ENCODE data around the gene CT47C1.

Gene CT47C1

DNA sequence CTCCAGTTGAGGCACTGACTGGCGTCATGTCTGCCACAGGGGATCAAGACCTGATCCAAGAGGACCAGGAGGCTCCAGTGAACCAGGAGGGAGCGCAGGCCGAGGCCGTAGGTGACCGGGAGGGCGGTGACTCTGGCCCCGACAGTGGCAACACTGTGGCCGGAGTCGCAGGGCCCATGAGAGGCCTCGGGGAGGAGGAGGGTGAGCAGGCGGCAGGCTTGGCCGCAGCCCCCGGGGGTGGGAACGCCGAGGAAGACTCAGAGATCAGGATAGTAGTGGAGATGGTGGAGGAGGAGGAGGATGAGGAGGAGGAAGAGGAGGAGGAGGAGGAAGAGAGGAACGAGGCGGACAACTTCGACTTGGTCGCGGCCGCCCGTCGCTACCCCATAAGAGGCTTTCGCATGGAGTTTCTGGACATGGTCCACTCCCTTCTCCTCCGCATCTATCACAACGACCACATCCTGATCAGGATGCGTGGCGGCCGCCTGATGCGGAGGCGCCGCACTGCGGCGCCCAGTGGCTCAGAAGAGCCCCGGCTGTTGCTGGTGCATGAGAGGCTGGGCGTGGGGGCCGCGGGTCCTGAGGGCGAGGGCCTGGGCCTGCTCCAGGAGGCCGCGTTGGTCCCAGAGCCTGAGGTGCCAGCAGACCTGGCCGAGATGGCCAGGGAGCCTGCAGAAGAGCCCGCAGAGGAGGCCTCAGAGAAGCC, 560 bp downstream of the CT47C1 start:
- in situ Hi-C loops (cut with MboI; ENCODE audit: low sequenced_read_pairs): no loop called here

DNA sequence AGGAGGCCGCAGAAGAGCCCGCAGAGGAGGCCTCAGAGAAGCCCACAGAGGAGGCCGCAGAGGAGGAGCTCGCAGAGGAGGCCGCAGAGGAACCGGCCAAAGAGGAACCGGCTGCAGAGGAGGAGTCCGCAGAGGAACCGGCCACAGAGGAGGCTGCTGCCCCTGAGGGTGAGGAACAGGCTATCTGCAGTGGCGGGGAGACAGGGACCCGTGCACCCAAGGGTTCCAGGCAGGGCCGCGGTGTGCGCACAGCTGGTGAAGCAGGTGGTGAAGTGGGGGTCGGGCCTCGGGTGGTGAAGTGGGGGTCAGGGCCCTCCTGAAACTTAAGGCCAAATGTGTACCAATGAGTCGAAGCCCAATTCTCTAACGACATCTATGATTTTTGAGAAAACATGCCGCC, 1.1 kb downstream of the CT47C1 start:
- in situ Hi-C loops (cut with MboI; ENCODE audit: low sequenced_read_pairs): no loop called here

DNA sequence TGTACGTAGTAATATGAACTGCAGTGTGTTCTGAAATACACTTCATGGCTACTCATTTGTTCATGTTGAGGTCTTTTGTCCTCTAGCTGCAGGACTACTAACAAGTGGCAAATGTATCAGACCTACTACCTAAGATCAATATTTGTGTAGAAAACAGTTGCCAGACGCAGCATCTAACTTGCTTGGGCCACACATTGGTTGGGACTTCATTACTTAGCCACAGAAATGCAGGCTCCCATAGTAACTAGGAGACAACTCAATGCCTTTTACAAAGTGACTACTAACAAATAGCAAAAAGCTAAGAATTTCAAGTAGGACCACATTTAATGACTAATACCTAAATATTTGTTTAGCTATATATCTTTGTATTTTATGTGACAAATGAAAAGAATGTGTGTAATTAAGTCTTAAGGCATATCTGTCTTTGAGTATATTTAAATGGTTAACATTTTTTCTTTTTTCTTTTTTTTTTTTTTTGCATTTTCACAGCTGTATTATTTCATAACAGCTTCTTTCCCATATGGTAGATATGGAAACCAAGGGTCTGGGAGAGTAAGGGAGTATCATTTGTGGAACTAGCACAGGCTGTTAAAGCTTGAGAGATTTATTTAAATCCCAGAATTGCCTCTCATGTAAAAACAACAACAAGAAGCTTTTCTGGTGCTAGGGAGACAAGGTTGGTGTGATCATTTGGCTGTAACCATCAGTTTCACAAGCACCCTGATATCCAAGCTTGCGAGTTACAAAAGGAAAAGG, 2.7 kb downstream of the CT47C1 start:
- in situ Hi-C loops (cut with MboI; ENCODE audit: low sequenced_read_pairs): no loop called here

DNA sequence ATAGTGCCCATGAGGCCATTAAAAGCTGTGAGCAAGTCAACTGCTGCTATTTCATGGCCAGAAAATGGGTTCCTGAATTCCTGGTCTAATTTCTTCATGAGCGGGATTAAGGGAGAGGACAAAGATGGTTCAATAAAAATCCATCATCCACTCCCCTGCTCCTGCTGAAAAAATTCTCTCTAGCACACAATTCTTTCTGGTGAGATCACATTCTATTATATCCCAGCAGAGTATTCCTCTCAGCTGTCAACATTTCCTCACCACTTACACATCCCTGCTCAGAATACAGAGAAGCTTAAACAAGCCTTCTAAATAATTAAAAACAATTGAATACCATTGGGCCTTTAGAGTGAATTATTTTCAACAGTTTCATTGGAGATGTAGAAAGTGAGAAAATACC, 9.5 kb downstream of the CT47C1 start:
- in situ Hi-C loops (cut with MboI; ENCODE audit: low sequenced_read_pairs): no loop called here

DNA sequence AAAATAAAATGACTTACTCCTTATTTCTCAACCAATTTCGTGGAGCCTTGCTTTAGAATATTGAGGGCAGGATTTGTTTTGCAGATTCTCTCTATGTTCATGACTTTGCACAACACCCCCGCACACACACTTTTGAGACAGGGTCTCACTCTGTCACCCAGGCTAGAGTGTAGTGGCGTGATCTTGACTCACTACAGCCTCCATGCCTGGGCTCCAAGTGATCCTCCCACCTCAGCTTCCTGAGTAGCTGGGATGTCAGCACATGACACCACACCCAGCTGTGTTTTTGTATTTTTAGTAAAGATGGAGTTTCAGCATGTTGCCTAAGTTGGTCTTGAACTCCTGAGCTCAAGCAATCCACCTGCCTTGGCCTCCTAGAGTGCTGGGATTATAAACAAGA, 12.0 kb downstream of the CT47C1 start:
- in situ Hi-C loops (cut with MboI; ENCODE audit: low sequenced_read_pairs): no loop called here

DNA sequence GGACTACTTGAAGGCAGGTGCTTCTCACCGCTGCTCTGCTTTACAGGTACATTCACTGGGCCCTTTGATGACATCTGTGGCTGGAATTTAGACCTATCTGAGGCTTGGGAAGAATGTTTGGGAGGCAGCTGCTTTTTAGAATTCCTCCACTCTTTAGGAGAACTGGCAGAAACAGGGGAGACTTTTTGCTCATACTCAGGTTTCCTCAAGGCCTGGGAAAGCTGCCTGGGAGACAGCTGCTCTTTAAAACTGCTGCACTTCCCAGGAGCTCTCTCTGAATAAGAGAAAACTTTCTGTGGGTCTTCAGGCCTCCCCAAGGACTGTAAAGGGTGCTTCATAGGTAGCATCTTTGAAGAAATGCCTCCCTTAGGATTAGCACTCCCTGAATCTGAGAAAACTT, 14.3 kb downstream of the CT47C1 start:
- in situ Hi-C loops (cut with MboI; ENCODE audit: low sequenced_read_pairs): no loop called here

DNA sequence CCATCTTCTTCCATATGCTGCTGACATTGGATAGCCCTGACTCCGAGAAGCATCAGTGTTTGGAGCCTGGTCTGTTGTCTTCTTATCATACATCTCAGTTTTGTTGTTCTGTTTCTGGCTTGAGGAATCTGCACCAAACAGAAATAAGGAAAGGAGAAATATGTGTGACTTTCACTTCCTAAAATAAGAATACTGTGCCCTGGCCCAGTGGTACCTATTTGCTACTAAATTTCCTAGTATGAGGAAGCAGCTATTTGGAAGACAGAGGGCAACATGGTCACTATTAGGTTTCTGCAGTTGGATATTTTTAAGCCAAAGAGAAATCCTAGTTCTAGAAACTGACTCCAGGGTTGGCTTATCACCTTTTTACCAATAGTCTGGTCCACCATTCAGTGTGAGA, 16.8 kb downstream of the CT47C1 start:
- in situ Hi-C loops (cut with MboI; ENCODE audit: low sequenced_read_pairs): no loop called here

DNA sequence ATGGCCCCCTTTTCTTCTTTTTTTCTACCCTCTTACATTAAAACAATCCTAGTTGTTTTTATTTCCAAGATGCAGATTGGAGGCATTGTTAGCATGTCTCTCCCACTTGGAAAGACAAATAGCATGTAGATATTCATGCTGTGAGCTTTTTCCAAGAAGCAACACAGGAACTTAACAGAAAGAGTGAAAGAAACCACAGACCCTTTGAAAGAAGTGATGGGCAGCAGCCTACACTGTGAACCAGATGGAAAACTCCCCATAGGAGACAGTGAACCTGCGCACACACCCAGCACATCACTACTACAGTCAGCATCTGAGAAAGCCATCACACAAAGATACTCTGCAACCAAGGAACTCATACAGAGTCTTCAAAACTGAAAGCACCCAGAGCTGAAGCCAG, 17.8 kb downstream of the CT47C1 start:
- in situ Hi-C loops (cut with MboI; ENCODE audit: low sequenced_read_pairs): no loop called here

DNA sequence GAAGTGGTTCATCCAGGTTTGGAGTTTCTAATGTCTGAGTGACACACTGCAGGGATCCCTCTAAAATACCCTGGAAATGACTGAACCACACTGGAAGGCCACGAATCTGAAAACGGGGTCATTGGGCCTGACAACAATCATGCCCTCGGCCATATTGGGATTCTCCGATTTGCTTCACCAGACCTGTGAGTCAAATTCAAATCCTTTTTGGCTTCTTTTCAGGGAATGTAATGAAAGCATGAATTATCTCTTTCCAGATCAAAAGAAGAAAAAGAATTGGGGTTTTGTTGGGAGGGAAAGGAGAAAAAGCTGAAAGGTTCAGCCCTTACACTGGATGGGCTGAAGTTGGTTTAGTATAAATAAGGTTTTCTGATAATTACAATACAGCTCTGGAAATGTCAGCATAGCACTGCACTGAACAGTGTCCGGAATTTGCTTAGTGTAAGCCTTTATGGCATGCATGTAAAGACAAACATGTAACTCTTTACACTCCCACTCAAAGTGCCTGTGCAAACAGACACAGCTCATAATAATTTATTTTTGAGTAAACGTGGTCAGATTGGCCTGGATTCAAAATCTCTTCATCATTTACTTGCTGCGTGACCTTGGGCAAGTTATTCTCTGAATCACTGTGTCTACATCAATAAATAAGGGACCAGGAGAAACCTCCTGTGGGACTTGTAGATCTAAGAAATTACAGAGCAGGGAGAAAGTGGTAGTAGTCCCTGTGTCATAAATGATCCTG, 21.4 kb downstream of the CT47C1 start:
- in situ Hi-C loops (cut with MboI; ENCODE audit: low sequenced_read_pairs): no loop called here

DNA sequence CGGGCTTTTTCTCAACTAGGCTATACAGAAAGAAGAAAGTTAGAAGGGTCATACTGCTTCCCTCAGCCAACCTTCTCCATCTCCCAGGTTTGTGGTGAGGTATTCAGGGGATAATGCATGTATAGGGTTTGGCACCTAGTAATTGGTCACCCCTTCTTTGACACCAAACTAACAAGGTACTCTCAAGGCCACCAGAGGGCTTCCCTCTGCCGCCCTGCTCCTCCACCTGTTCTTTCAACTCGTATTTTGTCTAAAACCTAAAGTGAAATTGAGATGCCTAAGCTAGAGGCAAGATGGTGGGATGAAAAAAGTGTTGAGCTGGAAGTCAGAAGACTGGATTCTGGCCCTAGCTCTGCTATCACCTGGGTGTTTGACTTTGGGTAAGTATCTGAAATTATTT, 22.0 kb downstream of the CT47C1 start:
- in situ Hi-C loops (cut with MboI; ENCODE audit: low sequenced_read_pairs): no loop called here

DNA sequence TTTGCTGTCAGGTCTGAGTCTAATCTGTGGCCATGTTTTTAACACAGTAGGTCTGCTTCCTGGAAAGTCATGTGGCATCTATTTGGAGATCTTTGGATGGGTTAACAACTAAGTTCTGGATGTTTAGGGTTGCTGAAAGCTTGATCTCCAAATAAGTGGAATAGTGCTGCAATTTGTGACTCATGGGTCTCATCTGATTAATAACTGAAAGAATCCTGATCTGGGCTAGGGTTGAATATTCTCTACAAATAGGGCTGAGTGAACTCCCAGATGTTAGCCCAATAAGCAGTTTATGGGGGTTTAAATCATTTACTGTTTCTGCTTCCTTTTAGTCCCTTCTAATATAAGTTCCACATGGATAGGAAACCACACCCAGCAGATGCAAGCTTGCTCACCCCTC, 23.1 kb downstream of the CT47C1 start:
- in situ Hi-C loops (cut with MboI; ENCODE audit: low sequenced_read_pairs): no loop called here

DNA sequence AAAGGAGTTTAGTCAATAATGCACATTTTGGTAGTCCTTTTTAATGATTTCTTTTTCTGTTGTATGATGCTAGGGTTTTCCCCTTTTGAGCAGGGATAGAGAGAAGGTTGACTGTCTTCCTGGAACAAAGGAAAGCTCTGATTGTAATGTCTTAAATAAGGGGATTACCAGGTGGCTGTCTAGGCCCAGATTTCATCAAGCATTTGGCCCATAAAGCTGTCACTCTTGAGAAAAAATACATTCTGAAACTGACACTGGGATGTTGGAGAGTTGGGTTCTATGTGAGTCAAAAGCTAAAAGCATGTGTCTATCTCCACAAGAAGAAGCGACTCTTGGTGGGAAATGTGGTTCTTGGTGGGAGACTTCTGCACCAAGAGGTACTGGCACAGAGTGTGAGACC, 28.4 kb downstream of the CT47C1 start:
- in situ Hi-C loops (cut with MboI; ENCODE audit: low sequenced_read_pairs): no loop called here

DNA sequence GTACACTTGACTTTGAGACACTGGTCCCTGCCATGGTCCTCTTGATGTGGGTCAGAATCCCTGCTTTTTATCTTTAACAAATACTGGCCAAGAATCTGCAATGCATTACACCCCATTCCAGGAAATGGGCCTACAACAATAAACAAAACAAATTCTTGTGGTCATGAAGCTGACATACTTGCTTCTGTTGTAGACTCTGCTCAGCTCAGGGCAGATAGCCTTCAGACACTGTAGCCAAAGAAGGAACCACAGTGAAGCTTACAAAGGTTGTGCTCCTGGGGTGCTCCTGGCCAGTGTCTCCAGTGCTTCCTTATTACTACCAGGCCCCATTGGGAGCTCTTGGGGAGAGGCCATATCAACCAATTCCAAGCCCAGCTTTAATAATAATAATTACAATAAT, 33.0 kb downstream of the CT47C1 start:
- in situ Hi-C loops (cut with MboI; ENCODE audit: low sequenced_read_pairs): no loop called here

DNA sequence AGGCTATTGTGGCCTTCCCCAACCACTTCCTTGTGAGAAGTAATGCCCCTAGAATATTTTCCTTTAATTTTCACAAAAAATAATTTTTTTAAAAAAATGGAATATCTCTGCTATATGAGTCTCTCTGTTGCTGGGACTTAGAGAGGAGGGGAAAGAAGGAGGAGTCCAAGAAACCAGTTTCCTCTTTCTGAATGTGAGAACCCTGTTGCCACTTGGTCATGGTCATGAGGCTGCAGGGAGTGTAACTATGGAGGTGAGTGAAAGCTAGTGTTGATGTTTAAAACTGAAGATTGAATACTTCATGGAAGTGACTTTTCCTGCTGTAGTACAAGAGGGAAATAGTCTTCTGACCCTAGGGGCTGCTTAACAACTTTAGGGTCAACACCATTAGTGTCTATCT, 34.4 kb downstream of the CT47C1 start:
- in situ Hi-C loops (cut with MboI; ENCODE audit: low sequenced_read_pairs): no loop called here

DNA sequence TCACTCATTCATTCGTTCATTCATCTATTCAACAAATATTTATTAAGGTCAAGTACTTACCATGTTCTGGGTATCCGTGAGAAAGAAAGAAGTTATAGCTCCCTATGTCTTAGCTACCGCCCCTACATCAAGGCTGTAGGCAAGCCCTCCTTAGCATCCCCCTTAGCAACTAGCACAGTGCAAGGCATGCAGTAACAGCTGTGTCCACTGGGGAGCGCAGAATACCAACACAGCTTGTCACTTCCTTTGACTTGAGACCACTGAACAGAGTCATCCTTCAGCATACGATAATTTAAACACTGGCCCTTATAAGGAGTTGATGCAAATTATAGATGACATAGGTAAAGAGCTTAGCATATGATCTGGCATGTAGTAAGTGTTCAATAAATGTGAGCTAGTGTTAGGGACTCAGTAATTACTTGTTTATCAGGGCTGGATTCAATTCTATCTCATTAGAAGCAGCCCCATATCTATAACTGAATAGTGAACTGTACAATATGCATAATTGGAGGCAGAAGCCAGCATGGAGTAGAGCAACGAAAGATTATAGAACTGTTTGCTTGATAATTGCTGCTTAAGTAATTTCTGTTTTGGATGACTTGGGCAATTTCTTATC, 46.1 kb downstream of the CT47C1 start:
- in situ Hi-C loops (cut with MboI; ENCODE audit: low sequenced_read_pairs): no loop called here

DNA sequence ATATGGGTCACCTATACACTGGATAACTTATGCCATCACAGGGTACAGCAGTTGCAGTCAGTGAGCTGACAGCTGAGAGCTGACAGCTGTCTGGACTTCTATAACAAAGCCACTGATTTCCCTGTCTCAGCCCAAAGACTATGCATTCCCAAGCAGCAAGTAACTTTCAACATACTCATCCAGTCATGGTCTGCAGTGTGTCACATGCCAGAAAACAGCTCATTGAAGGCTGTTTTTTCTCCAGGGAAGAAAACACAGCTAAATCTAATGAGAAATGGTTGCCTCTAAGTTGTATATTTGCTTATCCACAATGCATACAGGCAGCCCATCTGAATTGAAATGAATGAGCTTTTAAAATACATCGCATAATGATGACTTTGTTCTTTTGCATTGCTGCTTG, 48.5 kb downstream of the CT47C1 start:
- in situ Hi-C loops (cut with MboI; ENCODE audit: low sequenced_read_pairs): no loop called here

Measured in hTERT RPE-1 (cell line).